Duodenal mucosa (tissue), 2 donors: ENCODE data around the gene SLC15A4.
"Not testable (repeated sequence)": the region's sequence is repeated elsewhere in the genome, so short reads cannot be mapped to it uniquely, and the experiment has no call there.

Experiments
- H3K27ac ChIP-seq: one replicate; pipeline ENCODE4 v1.7.0; 2013; ENCODE audit warnings: low read depth, low read length
- H3K27me3 ChIP-seq, 2 donors: one replicate each; pipeline ENCODE4 v1.7.0; 2013; ENCODE audit warnings: low read length in 2 of 2, control low read depth in 1 of 2; ENCODE audit not compliant: insufficient read depth in 2 of 2, control insufficient read depth in 1 of 2
- H3K36me3 ChIP-seq, 2 donors: one replicate each; pipeline ENCODE4 v1.7.0; 2013; ENCODE audit warnings: low read length in 2 of 2, control low read depth in 1 of 2; ENCODE audit not compliant: insufficient read depth in 2 of 2, control insufficient read depth in 1 of 2
- H3K4me1 ChIP-seq, 2 donors: one replicate each; pipeline ENCODE4 v1.7.0; 2013; ENCODE audit warnings: low read length in 2 of 2, control low read depth in 1 of 2; ENCODE audit not compliant: insufficient read depth in 2 of 2, control insufficient read depth in 1 of 2
- H3K4me3 ChIP-seq, 2 donors: one replicate each; pipeline ENCODE4 v1.7.0; 2013; ENCODE audit warnings: low read length in 2 of 2, low read depth in 1 of 2
- H3K9ac ChIP-seq, 2 donors: one replicate each; pipeline ENCODE4 v1.7.0; 2013; ENCODE audit warnings: low read length in 2 of 2, low read depth in 1 of 2
- H3K9me3 ChIP-seq, 2 donors: one replicate each; pipeline ENCODE4 v1.7.0; 2013; ENCODE audit warnings: low read length in 2 of 2, control low read depth in 1 of 2; ENCODE audit not compliant: control insufficient read depth in 1 of 2

Gene SLC15A4

DNA sequence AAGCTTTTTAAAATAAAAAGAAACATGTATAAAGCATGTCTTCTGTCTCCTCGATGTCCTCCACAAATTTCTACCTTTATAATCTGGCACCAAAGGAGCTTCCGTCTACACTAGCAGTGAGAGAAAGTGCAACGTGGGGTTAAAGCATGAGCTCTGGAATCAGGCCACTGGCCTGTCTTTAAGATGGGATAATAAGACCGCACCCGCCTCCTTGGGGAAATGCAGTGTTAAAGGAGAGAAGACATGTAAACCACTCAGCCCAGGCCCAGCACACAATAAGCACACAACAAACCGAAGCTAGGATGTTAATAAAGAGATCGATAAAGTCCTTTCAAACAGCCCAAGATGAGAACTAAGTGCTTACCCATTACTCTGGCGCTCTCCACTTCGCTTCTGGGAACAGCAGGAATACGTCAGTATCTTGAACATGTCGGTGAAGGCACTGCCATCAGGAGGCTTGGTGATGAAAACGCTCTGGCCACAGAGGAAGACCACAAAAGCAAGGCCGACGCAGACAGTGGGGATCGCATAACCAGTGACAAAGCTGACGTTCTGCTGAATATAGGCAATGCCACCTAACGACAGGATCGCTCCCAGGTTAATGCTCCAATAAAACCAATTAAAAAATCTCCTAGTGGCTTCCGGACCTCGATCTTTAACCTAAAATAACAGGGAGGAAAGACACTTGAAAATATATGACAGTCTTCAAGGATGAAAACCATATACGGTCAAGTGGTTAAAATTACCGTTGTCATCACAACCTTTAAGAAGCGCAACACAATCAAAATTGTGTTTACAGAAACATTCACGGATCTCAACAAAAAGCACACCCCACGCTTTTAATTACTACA lies 9.1 kb downstream of the SLC15A4 start:
- H3K27ac ChIP-seq, result no peak overlapping the region

DNA sequence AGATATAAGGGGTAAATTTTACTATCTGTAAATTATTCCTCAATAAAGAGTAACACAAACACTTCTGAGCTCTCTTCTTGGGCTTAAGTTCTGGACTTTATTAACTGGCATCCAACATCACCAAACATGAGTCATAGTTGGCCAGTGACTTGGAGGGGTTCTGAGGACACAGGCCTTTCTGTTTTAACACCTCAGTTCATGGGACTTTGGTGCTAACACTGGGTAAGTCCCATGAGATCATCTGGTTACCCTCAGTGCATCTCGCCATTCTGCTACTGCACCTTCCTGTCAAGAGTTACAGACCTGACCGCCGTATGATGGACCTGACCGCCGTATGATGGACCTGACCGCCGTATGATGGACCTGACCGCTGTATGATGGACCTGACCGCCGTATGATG lies 9.9 kb downstream of the SLC15A4 start:
- Histone ChIP-seq H3K9ac (no peak overlapping the region), H3K9me3 (no peaks in the 10 kb centered on the region), H3K36me3 (peaks cover 10 to 23% of the 10 kb centered on the region in 2 donors), H3K4me3 (no peak overlapping the region), H3K4me1 (peaks cover 7 to 30% of the 10 kb centered on the region in 2 donors), H3K27me3 (no peaks in the 10 kb centered on the region), H3K27ac (no peak overlapping the region)

More for the DNA sequence above, 9.1 kb downstream of the SLC15A4 start:
- Histone ChIP-seq H3K27me3 (no peaks in the 10 kb centered on the region), H3K4me1 (peaks cover 7 to 33% of the 10 kb centered on the region in 2 donors), H3K4me3 (no peak overlapping the region), H3K36me3 (peaks cover 7 to 20% of the 10 kb centered on the region in 2 donors), H3K9me3 (no peaks in the 10 kb centered on the region), H3K9ac (no peak overlapping the region)

DNA sequence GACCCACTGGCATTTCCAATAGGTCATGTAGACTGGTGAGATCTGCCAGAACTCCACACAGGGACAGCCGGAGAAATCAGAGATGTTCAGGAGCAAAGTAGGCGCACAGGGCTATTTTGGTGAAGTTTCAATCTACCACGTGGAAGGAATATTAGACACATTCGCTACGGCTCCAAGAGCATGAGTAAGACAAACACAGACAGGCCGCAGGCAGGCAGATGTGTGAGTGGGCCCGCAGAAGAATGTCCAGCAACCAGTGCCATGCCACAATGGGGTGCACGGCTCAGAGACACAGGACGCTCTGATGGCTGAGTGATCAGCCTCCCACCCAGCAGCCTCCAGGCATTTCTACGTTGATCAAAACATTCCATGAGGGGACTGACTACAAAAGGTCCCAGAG lies 10.4 kb downstream of the SLC15A4 start:
- H3K27ac ChIP-seq, result no peak overlapping the region
- no peaks in the 10 kb centered on the region for H3K27me3 ChIP-seq
- H3K9me3 ChIP-seq, result no peaks in the 10 kb centered on the region
- H3K36me3 ChIP-seq, result peaks cover 15 to 28% of the 10 kb centered on the region in 2 donors
- H3K4me3 ChIP-seq, result no peak overlapping the region
- H3K4me1 ChIP-seq, result peaks cover 7 to 25% of the 10 kb centered on the region in 2 donors
- no peak overlapping the region for H3K9ac ChIP-seq

DNA sequence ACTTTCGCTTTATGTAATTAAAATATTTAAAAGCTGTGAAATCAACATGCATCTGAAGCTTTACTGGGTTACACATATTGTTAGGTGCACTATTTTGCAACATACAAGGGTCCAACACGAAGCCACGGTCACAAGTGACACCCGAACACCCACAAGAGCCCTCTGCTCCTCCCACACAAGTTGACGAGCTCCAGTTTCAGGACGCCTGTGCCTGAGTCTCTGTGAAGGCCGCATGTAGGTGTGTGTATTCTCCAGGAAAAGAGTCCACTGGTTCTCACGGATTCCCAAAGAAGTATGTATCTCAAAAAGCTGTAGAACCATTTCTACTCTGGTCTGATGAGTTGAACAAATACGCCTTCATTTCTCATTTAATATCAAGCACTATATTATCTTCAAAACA lies 12.0 kb downstream of the SLC15A4 start:
- H3K9me3 ChIP-seq, result no peaks in the 10 kb centered on the region
- peaks cover 26 to 43% of the 10 kb centered on the region in 2 donors for H3K36me3 ChIP-seq
- no peak overlapping the region for H3K4me3 ChIP-seq
- no peak overlapping the region for H3K9ac ChIP-seq
- no peaks in the 10 kb centered on the region for H3K27me3 ChIP-seq
- peaks cover 0 to 12% of the 10 kb centered on the region in 2 donors for H3K4me1 ChIP-seq
- no peak overlapping the region for H3K27ac ChIP-seq

- Histone ChIP-seq H3K9me3 (no peaks in the 10 kb centered on the region), H3K4me1 (peaks cover 0 to 7% of the 10 kb centered on the region in 2 donors), H3K27ac (no peak overlapping the region), H3K36me3 (peaks cover 26 to 46% of the 10 kb centered on the region in 2 donors), H3K9ac (no peak overlapping the region), H3K4me3 (no peak overlapping the region), H3K27me3 (no peaks in the 10 kb centered on the region)
Measured at GRCh38 chr12:128810182-128811127, 13.3 kb downstream of the SLC15A4 start.

GRCh38 chr12:128808651-128809050 lies 15.1 kb downstream of the SLC15A4 start:
- Histone ChIP-seq H3K36me3 (peaks cover 21 to 46% of the 10 kb centered on the region in 2 donors), H3K4me1 (peaks cover 0 to 7% of the 10 kb centered on the region in 2 donors), H3K9ac (no peak overlapping the region), H3K27me3 (no peaks in the 10 kb centered on the region), H3K27ac (no peak overlapping the region), H3K9me3 (no peaks in the 10 kb centered on the region), H3K4me3 (no peak overlapping the region)

DNA sequence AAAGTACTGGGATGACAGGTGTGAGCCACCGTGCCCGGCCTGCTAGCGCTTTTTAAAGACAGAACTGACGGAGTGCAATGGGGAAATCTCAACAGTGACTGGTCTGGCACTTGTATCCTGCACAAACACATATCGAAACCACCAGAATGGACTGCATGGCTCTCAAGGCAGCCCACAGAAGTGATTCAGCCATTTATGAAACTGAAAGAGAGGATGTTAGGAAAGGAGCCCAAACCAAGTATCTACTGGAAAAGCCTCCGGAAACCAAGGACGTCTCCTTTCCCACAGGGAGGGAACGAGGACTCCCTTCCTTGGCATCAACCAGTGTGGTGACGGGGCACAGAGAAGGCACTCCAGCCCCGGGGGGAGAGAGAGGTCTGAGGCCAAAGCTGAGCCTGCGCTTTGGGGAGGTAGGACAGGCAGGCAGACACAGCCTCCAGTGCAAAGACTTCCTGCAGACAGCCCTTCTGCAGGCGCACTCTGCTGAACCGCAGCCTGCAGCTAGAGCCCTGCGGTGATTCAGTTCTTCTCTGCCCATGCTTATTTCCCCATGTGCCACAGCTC lies 16.5 kb downstream of the SLC15A4 start:
- Histone ChIP-seq H3K36me3 (peaks cover 21 to 55% of the 10 kb centered on the region in 2 donors), H3K4me3 (no peak overlapping the region), H3K9me3 (no peaks in the 10 kb centered on the region), H3K4me1 (peaks cover 0 to 7% of the 10 kb centered on the region in 2 donors), H3K27ac (no peak overlapping the region), H3K27me3 (no peaks in the 10 kb centered on the region), H3K9ac (no peak overlapping the region)

GRCh38 chr12:128806573-128806972 lies 17.2 kb downstream of the SLC15A4 start:
- H3K36me3 ChIP-seq, result peaks cover 19 to 57% of the 10 kb centered on the region in 2 donors

DNA sequence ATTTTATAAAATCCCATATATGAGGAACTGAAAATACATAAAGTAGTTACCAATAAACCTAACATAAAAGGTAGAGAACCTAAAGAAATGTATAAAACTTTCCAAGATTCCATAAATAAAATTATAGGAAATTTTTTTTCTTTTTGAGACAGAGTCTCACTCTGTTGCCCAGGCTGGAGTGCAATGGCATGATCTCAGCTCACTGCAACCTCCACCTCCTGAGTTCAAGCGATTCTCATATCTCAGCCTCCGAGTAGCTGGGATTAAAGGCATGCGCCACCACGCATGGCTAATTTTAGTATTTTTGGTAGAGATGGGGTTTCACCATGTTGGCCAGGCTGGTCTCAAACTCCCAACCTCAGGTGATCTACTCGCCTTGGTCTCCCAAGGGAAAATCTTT lies 18.4 kb downstream of the SLC15A4 start:
- not testable (repeated sequence) for H3K9ac ChIP-seq, H3K27me3 ChIP-seq, H3K4me3 ChIP-seq, H3K27ac ChIP-seq, H3K9me3 ChIP-seq, H3K4me1 ChIP-seq
- H3K36me3 ChIP-seq, result peaks cover 26 to 67% of the 10 kb centered on the region in 2 donors

More at GRCh38 chr12:128806573-128806972, 17.2 kb downstream of the SLC15A4 start:
- H3K27ac ChIP-seq, result no peak overlapping the region
- peaks cover 0 to 7% of the 10 kb centered on the region in 2 donors for H3K4me1 ChIP-seq
- H3K27me3 ChIP-seq, result no peaks in the 10 kb centered on the region
- no peak overlapping the region for H3K9ac ChIP-seq
- no peak overlapping the region for H3K4me3 ChIP-seq
- no peaks in the 10 kb centered on the region for H3K9me3 ChIP-seq
